GM12874 (cell line): ENCODE data around the gene TOP1.

ENCODE experiments used
- CTCF ChIP-seq: IDR thresholded peaks from 2 replicates; pipeline ENCODE4 v1.5.1; 2011; ENCODE audit warnings: low read depth, mild to moderate bottlenecking, control low read depth, low read length, moderate library complexity; ENCODE audit not compliant: insufficient read depth

Gene TOP1

GRCh38 chr20:41151134-41151869, 122.7 kb downstream of the TOP1 start:
- no peak for TF ChIP-seq CTCF

GRCh38 chr20:41152108-41152757, 123.6 kb downstream of the TOP1 start:
- TF ChIP-seq CTCF = no peak

GRCh38 chr20:41154436-41155176, 126.0 kb downstream of the TOP1 start:
- TF ChIP-seq CTCF = no peak

- TF ChIP-seq CTCF = no peak
Observed at GRCh38 chr20:41155261-41155660, 126.6 kb downstream of the TOP1 start.

GRCh38 chr20:41158082-41158625, 129.5 kb downstream of the TOP1 start:
- no peak for TF ChIP-seq CTCF

GRCh38 chr20:41159547-41159946, 130.9 kb downstream of the TOP1 start:
- no peak for TF ChIP-seq CTCF

GRCh38 chr20:41160686-41161085, 132.1 kb downstream of the TOP1 start:
- TF ChIP-seq CTCF = no peak
